Endothelial cell of umbilical vein (primary cell): ENCODE measurements around the gene SLC6A16. TPM values are rescaled to one million over a fixed set of nuclear protein-coding genes. Genes with fewer than 3 reads are reported as not detected.

Experiments used
- BruUV-seq: library from RNA; stranded (reverse); fragments of 400-500 nt; replicated peaks from 2 replicates; lab custom pipeline; 2021; lab: Mats Ljungman, UMichigan
- CTCF ChIA-PET: fragments of 300-600, 350-600 bp; sonication (Branson Sonifier 250); formaldehyde crosslinking; loops from one replicate; lab custom pipeline; 2021; ENCODE audit warnings: antibody characterized with exemption, inconsistent platforms; lab: Charles Lee
- POLR2A ChIA-PET: fragments of 300-600, 350-600 bp; sonication (Branson Sonifier 250); formaldehyde crosslinking; loops from one replicate; lab custom pipeline; 2021; ENCODE audit warnings: antibody characterized with exemption, inconsistent platforms; lab: Charles Lee
- DNase-seq: peaks from one replicate; pipeline ENCODE4 v3.0.0-alpha.2; 2011; ENCODE audit warnings: low read depth, low spot score
- FAIRE-seq: peaks from 2 replicates; lab custom pipeline; 2011; peaks lifted over from hg19 to GRCh38; lab: Jason Lieb, UNC
- H2AFZ ChIP-seq: 2 replicates; pipeline ENCODE4 v1.6.0; 2012; ENCODE audit warnings: low read depth, low read length, control low read depth, inconsistent platforms
- H3K27ac ChIP-seq: 2 replicates; pipeline ENCODE4 v1.5.1; 2011; ENCODE audit warnings: low read depth, mild to moderate bottlenecking, control low read depth, low read length, moderate library complexity; ENCODE audit not compliant: insufficient read depth
- H3K27me3 ChIP-seq, 2 experiments: 2 replicates each; pipeline versions ENCODE4 v1.6.0 to v1.6.1; 2011; ENCODE audit warnings: low read length in 2 of 2, mixed read lengths in 1 of 2; ENCODE audit not compliant: control insufficient read depth in 2 of 2, insufficient read depth in 2 of 2
- H3K36me3 ChIP-seq, 2 experiments: 2 replicates in 1 of 2; 3 replicates in 1 of 2; pipeline ENCODE4 v1.5.1; 2011; ENCODE audit warnings: low read length in 2 of 2, mild to moderate bottlenecking in 1 of 2, moderate library complexity in 1 of 2; ENCODE audit not compliant: control insufficient read depth in 2 of 2, insufficient read depth in 2 of 2; ENCODE audit errors: extremely low read depth in 1 of 2
- H3K4me1 ChIP-seq: 3 replicates; pipeline ENCODE4 v1.5.1; 2011; ENCODE audit warnings: mild to moderate bottlenecking, low read length; ENCODE audit not compliant: control insufficient read depth, insufficient read depth; ENCODE audit errors: extremely low read depth
- H3K4me2 ChIP-seq: 2 replicates; pipeline ENCODE4 v1.6.1; 2011; ENCODE audit warnings: low read length, control low read depth, mixed read lengths; ENCODE audit not compliant: insufficient read depth
- H3K4me3 ChIP-seq, 3 experiments: fragments of 200-600 bp in 1 of 3; sonication (generic), shearing (Covaris generic) in 1 of 3; replicated peaks in 1 of 3; 2 replicates each; pipeline ENCODE4 v1.5.1; 2011 to 2016; ENCODE audit warnings: control low read depth in 3 of 3, low read length in 3 of 3, mild to moderate bottlenecking in 2 of 3, inconsistent platforms in 1 of 3, low read depth in 1 of 3, moderate library complexity in 1 of 3; ENCODE audit not compliant: insufficient read depth in 1 of 3
- H3K79me2 ChIP-seq: 2 replicates; pipeline ENCODE4 v1.6.0; 2012; ENCODE audit warnings: low read length, inconsistent platforms; ENCODE audit not compliant: control insufficient read depth, insufficient read depth
- H3K9ac ChIP-seq: replicated peaks from 2 replicates; pipeline ENCODE3; 2011; ENCODE audit warnings: low read length, control low read depth; ENCODE audit not compliant: insufficient read depth; ENCODE audit errors: extremely low read depth
- H3K9me1 ChIP-seq: replicated peaks from 3 replicates; pipeline ENCODE4 v1.6.0; 2011; ENCODE audit warnings: mild to moderate bottlenecking, low read length; ENCODE audit not compliant: control insufficient read depth, insufficient read depth; ENCODE audit errors: extremely low read depth
- H3K9me3 ChIP-seq: replicated peaks from 2 replicates; pipeline ENCODE4 v1.5.1; 2012; ENCODE audit warnings: low read length, inconsistent platforms; ENCODE audit not compliant: control insufficient read depth, insufficient read depth
- H4K20me1 ChIP-seq: replicated peaks from 2 replicates; pipeline ENCODE3; 2011; ENCODE audit warnings: mild to moderate bottlenecking, low read length; ENCODE audit not compliant: control insufficient read depth, insufficient read depth; ENCODE audit errors: extremely low read depth
- EZH2 ChIP-seq: IDR thresholded peaks from 2 replicates; pipeline ENCODE4 v1.6.1; 2012; ENCODE audit warnings: borderline replicate concordance, low read depth, mild to moderate bottlenecking, moderate library complexity, low read length, inconsistent platforms; ENCODE audit not compliant: severe bottlenecking
- FOS ChIP-seq: IDR thresholded peaks from 2 replicates; pipeline ENCODE4 v1.6.1; 2011; ENCODE audit warnings: mild to moderate bottlenecking, low read length, moderate library complexity, borderline replicate concordance; ENCODE audit not compliant: insufficient read depth
- GATA2 ChIP-seq: IDR thresholded peaks from 2 replicates; pipeline ENCODE4 v1.7.0; 2011; ENCODE audit warnings: low read depth, mild to moderate bottlenecking, moderate library complexity, mixed read lengths, low read length; ENCODE audit not compliant: insufficient read length, insufficient read depth
- JUN ChIP-seq: IDR thresholded peaks from 2 replicates; pipeline ENCODE4 v1.6.1; 2011; ENCODE audit warnings: borderline replicate concordance, low read depth; ENCODE audit not compliant: insufficient read length, insufficient read depth
- MYC ChIP-seq: IDR thresholded peaks from one replicate; pipeline ENCODE4 v1.6.1; 2011; ENCODE audit warnings: mild to moderate bottlenecking, low read depth, low read length
- POLR2A ChIP-seq: IDR thresholded peaks from 2 replicates; pipeline ENCODE4 v1.6.1; 2012; ENCODE audit warnings: low read depth, mild to moderate bottlenecking, control low read depth, low read length
- POLR2AphosphoS5 ChIP-seq: IDR thresholded peaks from 2 replicates; pipeline ENCODE4 v1.6.1; 2012; ENCODE audit warnings: low read depth, mild to moderate bottlenecking, control low read depth, low read length, moderate library complexity; ENCODE audit not compliant: insufficient read depth
- dilution Hi-C: fragments of 300-500 bp; cut with MboI; formaldehyde crosslinking; loops from one replicate; pipeline ENCODE4 v1.15.0; 2019; ENCODE audit warnings: low sequenced_read_pairs; ENCODE audit not compliant: extremely low pct_ligation_motif_present
- intact Hi-C: fragments of 100-400 bp; cut with micrococcal nuclease; formaldehyde crosslinking; loops from one replicate; pipeline ENCODE4 v1.10.0; 2022
- polyA plus RNA-seq, 4 experiments: library from polyadenylated mRNA; depleted of rRNA in 3 of 4; stranded (reverse) in 3 of 4; unstranded in 1 of 4; fragments of >200 nt; gene quantifications; 2 replicates each; pipeline versions ENCODE4 v1.2.1 to v1.2.3, GENCODE V29; 2011 to 2012; ENCODE audit warnings: missing spikeins in 1 of 4
- total RNA-seq: library from RNA; stranded (reverse); gene quantifications from 2 replicates; pipeline ENCODE4 v1.2.3, GENCODE V29; 2021
- TF ChIP-seq, protein P1 (sequence below): IDR thresholded peaks from 2 replicates; pipeline ENCODE4 v1.6.1; 2011; ENCODE audit not compliant: insufficient read depth, insufficient read length
- TF ChIP-seq, protein P2 (sequence below), 2 donors: IDR thresholded peaks; 1 replicate in 1 of 2; 2 replicates in 1 of 2; pipeline ENCODE4 v1.5.1; 2011; ENCODE audit warnings: low read length in 2 of 2, mild to moderate bottlenecking in 2 of 2, moderate library complexity in 2 of 2, control low read depth in 1 of 2, inconsistent platforms in 1 of 2, low read depth in 1 of 2; ENCODE audit not compliant: insufficient read depth in 1 of 2; ENCODE audit errors: extremely low read depth in 1 of 2

Gene SLC6A16
- total and polyA plus RNA-seq, 2 donors (not counting 3 experiments of a cell fraction or from before 2014, with no cell fraction given): 1.1 to 1.6 TPM

DNA sequence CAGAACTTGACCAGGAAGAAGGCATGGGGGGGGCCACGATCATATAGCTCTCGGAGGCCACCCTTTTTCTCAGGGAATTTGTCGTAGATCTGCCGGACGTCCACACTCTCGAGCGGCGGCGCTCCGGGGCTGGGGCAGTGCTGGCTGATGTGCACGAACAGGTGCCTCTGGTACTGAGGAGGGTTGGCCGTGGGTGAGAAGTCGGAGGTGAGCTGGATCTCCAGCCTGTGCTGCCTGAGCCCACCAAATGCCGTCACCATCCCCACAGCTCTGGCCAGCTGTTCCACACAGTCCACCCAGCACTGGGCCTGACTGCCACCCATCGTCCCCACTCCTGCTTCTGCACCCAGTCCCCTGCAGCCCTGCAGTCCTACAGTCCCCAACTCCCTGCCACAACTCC is 22.2 kb upstream of the SLC6A16 start:
- Histone ChIP-seq H3K9ac (no peak overlapping the region), H3K4me3 (no peak overlapping the region), H3K4me2 (no peak overlapping the region), H3K9me1 (no peaks in the 10 kb centered on the region), H2AFZ (no peak overlapping the region), H3K4me1 (no peaks in the 10 kb centered on the region), H3K27ac (no peak overlapping the region), H3K79me2 (no peaks in the 10 kb centered on the region), H3K36me3 (peaks cover 36 to 67% of the 10 kb centered on the region in 2 experiments), H3K27me3 (no peaks in the 10 kb centered on the region), H4K20me1 (no peaks in the 10 kb centered on the region), H3K9me3 (no peaks in the 10 kb centered on the region)
- dilution Hi-C loops (no loop called here), intact Hi-C loops (no loop called here)
- FAIRE-seq: no peak
- ChIA-PET POLR2A (no interaction called here), CTCF (no interaction called here)
- no TSS peak for BruUV-seq
- no peak for DNase-seq
- no peak for TF ChIP-seq JUN
- TF ChIP-seq GATA2: no peak
- no peak for TF ChIP-seq POLR2A
- no peak for TF ChIP-seq POLR2AphosphoS5
- no peak for TF ChIP-seq MYC
- TF ChIP-seq, protein P1, sequence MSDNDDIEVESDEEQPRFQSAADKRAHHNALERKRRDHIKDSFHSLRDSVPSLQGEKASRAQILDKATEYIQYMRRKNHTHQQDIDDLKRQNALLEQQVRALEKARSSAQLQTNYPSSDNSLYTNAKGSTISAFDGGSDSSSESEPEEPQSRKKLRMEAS: no peak
- TF ChIP-seq, protein P2, sequence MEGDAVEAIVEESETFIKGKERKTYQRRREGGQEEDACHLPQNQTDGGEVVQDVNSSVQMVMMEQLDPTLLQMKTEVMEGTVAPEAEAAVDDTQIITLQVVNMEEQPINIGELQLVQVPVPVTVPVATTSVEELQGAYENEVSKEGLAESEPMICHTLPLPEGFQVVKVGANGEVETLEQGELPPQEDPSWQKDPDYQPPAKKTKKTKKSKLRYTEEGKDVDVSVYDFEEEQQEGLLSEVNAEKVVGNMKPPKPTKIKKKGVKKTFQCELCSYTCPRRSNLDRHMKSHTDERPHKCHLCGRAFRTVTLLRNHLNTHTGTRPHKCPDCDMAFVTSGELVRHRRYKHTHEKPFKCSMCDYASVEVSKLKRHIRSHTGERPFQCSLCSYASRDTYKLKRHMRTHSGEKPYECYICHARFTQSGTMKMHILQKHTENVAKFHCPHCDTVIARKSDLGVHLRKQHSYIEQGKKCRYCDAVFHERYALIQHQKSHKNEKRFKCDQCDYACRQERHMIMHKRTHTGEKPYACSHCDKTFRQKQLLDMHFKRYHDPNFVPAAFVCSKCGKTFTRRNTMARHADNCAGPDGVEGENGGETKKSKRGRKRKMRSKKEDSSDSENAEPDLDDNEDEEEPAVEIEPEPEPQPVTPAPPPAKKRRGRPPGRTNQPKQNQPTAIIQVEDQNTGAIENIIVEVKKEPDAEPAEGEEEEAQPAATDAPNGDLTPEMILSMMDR (IDR thresholded peaks at IDR 0.05; ENCODE audit: extremely low read depth in 1 of 2, insufficient read depth in 1 of 2, low read depth in 1 of 2, low read length in 2 of 2): no peak
- no peak for TF ChIP-seq FOS
- TF ChIP-seq EZH2: no peak
